ENCODE data around the gene CAMK2B. TPM values are rescaled to one million over a fixed set of nuclear protein-coding genes. Genes with fewer than 3 reads are reported as not detected.

CAMK2B gene
- polyA plus RNA-seq, 3 donors: 0.13 TPM; not detected in 2

DNA sequence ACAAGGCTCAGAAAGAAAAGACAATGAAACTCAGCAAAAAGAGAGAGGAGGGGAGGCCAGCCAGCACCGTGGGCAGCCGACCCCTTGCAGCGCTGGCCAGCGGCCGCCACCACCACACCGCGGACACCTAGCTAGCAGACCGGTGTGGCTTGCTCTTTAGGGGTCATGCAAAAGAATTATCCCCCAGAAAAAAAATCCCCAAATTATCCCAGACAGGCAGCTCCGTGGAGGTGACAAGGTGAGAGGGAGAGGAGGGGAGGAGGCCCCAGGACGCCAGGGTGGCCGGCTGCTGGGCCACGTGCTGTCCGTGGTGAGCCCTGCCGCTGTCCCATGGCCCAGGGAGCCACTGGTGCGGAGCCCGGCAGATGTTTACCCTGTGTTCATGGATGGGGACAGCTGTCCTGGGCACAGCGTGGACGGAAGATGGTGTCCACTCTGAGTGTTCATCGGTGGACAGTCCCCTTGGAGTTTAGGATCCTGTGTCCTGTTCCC is 108.1 kb downstream of the CAMK2B start:
- peaks cover 14 to 25% of the 10 kb centered on the region in 2 donors for H3K36me3 ChIP-seq (replicated peaks in 1 of 2; ENCODE audit: control insufficient read depth in 1 of 2, insufficient read depth in 2 of 2, low read length in 2 of 2)
- H3K27ac Mint-ChIP-seq: no peak overlapping the region
- H2AFZ ChIP-seq (ENCODE audit: insufficient read depth, low read depth, low read length, poor library complexity, severe bottlenecking): no peak overlapping the region
- no peak overlapping the region for H3K4me3 Mint-ChIP-seq
- H3K79me2 ChIP-seq (ENCODE audit: insufficient read depth, low read length): no peaks in the 10 kb centered on the region
- H3K4me1 ChIP-seq (ENCODE audit: control insufficient read depth in 1 of 2, insufficient read depth in 2 of 2, low read length in 2 of 2): no peaks in the 10 kb centered on the region
- H3K9ac ChIP-seq (ENCODE audit: insufficient read depth, low read length, poor library complexity, severe bottlenecking): no peak overlapping the region
- H3K9me3 Mint-ChIP-seq: peaks cover 0 to 1% (median 0%) of the 10 kb centered on the region in 7 donors
- TF ChIP-seq, protein P1, sequence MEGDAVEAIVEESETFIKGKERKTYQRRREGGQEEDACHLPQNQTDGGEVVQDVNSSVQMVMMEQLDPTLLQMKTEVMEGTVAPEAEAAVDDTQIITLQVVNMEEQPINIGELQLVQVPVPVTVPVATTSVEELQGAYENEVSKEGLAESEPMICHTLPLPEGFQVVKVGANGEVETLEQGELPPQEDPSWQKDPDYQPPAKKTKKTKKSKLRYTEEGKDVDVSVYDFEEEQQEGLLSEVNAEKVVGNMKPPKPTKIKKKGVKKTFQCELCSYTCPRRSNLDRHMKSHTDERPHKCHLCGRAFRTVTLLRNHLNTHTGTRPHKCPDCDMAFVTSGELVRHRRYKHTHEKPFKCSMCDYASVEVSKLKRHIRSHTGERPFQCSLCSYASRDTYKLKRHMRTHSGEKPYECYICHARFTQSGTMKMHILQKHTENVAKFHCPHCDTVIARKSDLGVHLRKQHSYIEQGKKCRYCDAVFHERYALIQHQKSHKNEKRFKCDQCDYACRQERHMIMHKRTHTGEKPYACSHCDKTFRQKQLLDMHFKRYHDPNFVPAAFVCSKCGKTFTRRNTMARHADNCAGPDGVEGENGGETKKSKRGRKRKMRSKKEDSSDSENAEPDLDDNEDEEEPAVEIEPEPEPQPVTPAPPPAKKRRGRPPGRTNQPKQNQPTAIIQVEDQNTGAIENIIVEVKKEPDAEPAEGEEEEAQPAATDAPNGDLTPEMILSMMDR (IDR thresholded peaks at IDR 0.05): no peak
- intact Hi-C loops (cut with micrococcal nuclease): no loop called here
- WGBS (ENCODE audit: insufficient coverage): 98% methylated on average over 10 of the region's 19 CpGs
- no peaks in the 10 kb centered on the region for H3K27me3 ChIP-seq (ENCODE audit: control insufficient read depth in 2 of 2, insufficient read depth in 2 of 2, low read length in 2 of 2)
- no peak overlapping the region for H3K27ac ChIP-seq (ENCODE audit: low read depth in 1 of 2, low read length in 2 of 2)
- H4K20me1 ChIP-seq (ENCODE audit: insufficient read depth, low read length): no peaks in the 10 kb centered on the region
- H3K9me3 ChIP-seq (replicated peaks in 1 of 2; ENCODE audit: control insufficient read depth in 1 of 2, insufficient read depth in 1 of 2, low read length in 2 of 2): no peaks in the 10 kb centered on the region
- H3K4me3 ChIP-seq (replicated peaks in 1 of 3; ENCODE audit: low read depth in 2 of 3, low read length in 3 of 3): no peak overlapping the region
- H3K4me1 Mint-ChIP-seq: peaks cover 5% of the 10 kb centered on the region
- peaks cover 0 to 4% (median 2%) of the 10 kb centered on the region in 3 donors for H3K27me3 Mint-ChIP-seq (ENCODE audit: low read depth in 3 of 3)
- H3K4me2 ChIP-seq (replicated peaks; ENCODE audit: extremely low read depth, low read length, poor library complexity, severe bottlenecking): no peak overlapping the region
- peaks cover 16 to 24% of the 10 kb centered on the region in 2 donors for H3K36me3 Mint-ChIP-seq
- no peak for DNase-seq

DNA sequence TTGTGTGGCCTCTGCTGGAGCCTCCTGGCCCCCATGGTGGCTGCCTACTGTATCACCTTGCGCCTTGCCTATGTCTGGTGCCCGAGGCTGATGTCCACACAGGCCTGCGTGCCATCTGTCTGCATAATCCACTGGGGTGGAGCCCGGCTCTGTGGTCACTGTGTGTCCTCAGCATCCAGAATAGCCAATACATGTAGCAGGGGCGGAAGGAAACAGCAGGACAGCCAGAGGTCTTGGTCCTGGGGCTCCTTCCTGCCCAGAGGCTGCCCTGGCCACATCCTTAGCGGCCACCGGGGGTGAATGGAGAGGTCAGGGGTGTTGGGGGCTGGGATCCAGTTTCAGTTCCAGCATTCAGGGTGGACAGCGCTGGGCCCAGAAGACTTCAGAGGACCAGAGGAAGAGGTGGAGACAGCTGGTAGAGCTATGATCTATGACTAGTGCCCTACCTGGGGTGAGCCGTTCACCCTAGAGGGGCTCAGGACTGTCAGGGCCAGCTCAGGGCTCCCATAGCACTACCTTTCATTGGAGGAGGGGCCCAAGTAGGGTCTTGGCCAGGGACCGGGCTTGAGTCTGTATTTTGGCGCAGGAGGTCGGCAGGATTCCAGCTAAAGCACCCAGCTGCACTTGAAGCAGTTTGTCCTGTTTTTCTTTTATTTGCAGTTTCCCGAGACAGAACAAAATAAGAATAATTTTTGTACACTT is 108.7 kb downstream of the CAMK2B start:
- DNase-seq: no peak
- Histone ChIP-seq H3K9me3 (replicated peaks in 1 of 2; ENCODE audit: control insufficient read depth in 1 of 2, insufficient read depth in 1 of 2, low read length in 2 of 2) (no peaks in the 10 kb centered on the region), H3K9ac (ENCODE audit: insufficient read depth, low read length, poor library complexity, severe bottlenecking) (no peak overlapping the region), H3K27ac (ENCODE audit: low read depth in 1 of 2, low read length in 2 of 2) (no peak overlapping the region), H3K4me3 (replicated peaks in 1 of 3; ENCODE audit: low read depth in 2 of 3, low read length in 3 of 3) (no peak overlapping the region), H3K36me3 (replicated peaks in 1 of 2; ENCODE audit: control insufficient read depth in 1 of 2, insufficient read depth in 2 of 2, low read length in 2 of 2) (peaks cover 20 to 31% of the 10 kb centered on the region in 2 donors), H3K79me2 (ENCODE audit: insufficient read depth, low read length) (no peaks in the 10 kb centered on the region), H3K27me3 (ENCODE audit: control insufficient read depth in 2 of 2, insufficient read depth in 2 of 2, low read length in 2 of 2) (no peaks in the 10 kb centered on the region), H4K20me1 (ENCODE audit: insufficient read depth, low read length) (no peaks in the 10 kb centered on the region), H3K4me1 (ENCODE audit: control insufficient read depth in 1 of 2, insufficient read depth in 2 of 2, low read length in 2 of 2) (no peaks in the 10 kb centered on the region), H3K4me2 (replicated peaks; ENCODE audit: extremely low read depth, low read length, poor library complexity, severe bottlenecking) (no peak overlapping the region), H2AFZ (ENCODE audit: insufficient read depth, low read depth, low read length, poor library complexity, severe bottlenecking) (no peak overlapping the region)
- Mint-ChIP-seq H3K36me3 (peaks cover 22 to 30% of the 10 kb centered on the region in 2 donors), H3K4me3 (no peak overlapping the region), H3K9me3 (peaks cover 0 to 1% (median 0%) of the 10 kb centered on the region in 7 donors), H3K27ac (no peak overlapping the region), H3K4me1 (peaks cover 5% of the 10 kb centered on the region), H3K27me3 (ENCODE audit: low read depth in 3 of 3) (peaks cover 0 to 4% (median 2%) of the 10 kb centered on the region in 3 donors)
- TF ChIP-seq, protein P1 (IDR thresholded peaks at IDR 0.05): no peak
- WGBS (ENCODE audit: insufficient coverage): 94% methylated on average over 11 of the region's 13 CpGs
- intact Hi-C loops (cut with micrococcal nuclease): no loop called here

Data from CD14-positive monocyte (primary cell).